ENCODE data around the gene TEX48.

Gene TEX48

GRCh38 chr9:114680259-114681001 lies 1.6 kb downstream of the TEX48 start:
- Histone ChIP-seq H3K4me1 (ENCODE audit: control insufficient read depth, insufficient read depth, low read length, poor library complexity, severe bottlenecking) (peaks cover 21% of the 10 kb centered on the region), H3K9me3 (ENCODE audit: control insufficient read depth, low read length) (no peaks in the 10 kb centered on the region), H3K36me3 (ENCODE audit: control insufficient read depth, insufficient read depth, low read length) (no peaks in the 10 kb centered on the region), H3K4me3 (ENCODE audit: extremely low read depth, insufficient read depth, low read length, poor library complexity, severe bottlenecking) (no peak overlapping the region), H3K27ac (ENCODE audit: low read depth, low read length, severe bottlenecking) (no peak overlapping the region)
- 82 to 85% methylated on average over 6 to 7 of the region's 8 CpGs for WGBS, 2 experiments (ENCODE audit: insufficient coverage in 2 of 2)

- no peak overlapping the region for H3K4me3 ChIP-seq (ENCODE audit: extremely low read depth, insufficient read depth, low read length, poor library complexity, severe bottlenecking)
- peaks cover 21% of the 10 kb centered on the region for H3K4me1 ChIP-seq (ENCODE audit: control insufficient read depth, insufficient read depth, low read length, poor library complexity, severe bottlenecking)
- no peaks in the 10 kb centered on the region for H3K9me3 ChIP-seq (ENCODE audit: control insufficient read depth, low read length)
- no peak overlapping the region for H3K27ac ChIP-seq (ENCODE audit: low read depth, low read length, severe bottlenecking)
- no peaks in the 10 kb centered on the region for H3K36me3 ChIP-seq (ENCODE audit: control insufficient read depth, insufficient read depth, low read length)
Observed at GRCh38 chr9:114678795-114679194, 3.2 kb downstream of the TEX48 start.

GRCh38 chr9:114678130-114678529 lies 3.9 kb downstream of the TEX48 start:
- Histone ChIP-seq H3K4me1 (ENCODE audit: control insufficient read depth, insufficient read depth, low read length, poor library complexity, severe bottlenecking) (peaks cover 21% of the 10 kb centered on the region), H3K9me3 (ENCODE audit: control insufficient read depth, low read length) (no peaks in the 10 kb centered on the region), H3K36me3 (ENCODE audit: control insufficient read depth, insufficient read depth, low read length) (no peaks in the 10 kb centered on the region), H3K27ac (ENCODE audit: low read depth, low read length, severe bottlenecking) (peak overlapping the region; percentile 74), H3K4me3 (ENCODE audit: extremely low read depth, insufficient read depth, low read length, poor library complexity, severe bottlenecking) (no peak overlapping the region)
- WGBS, 2 experiments (ENCODE audit: insufficient coverage in 2 of 2), result 100% methylated on average over 1 of the region's 3 CpGs; no CpG with 5 or more reads in 1 of the 2 experiments

GRCh38 chr9:114677418-114677817 lies 4.6 kb downstream of the TEX48 start:
- no peaks in the 10 kb centered on the region for H3K36me3 ChIP-seq (ENCODE audit: control insufficient read depth, insufficient read depth, low read length)
- peaks cover 21% of the 10 kb centered on the region for H3K4me1 ChIP-seq (ENCODE audit: control insufficient read depth, insufficient read depth, low read length, poor library complexity, severe bottlenecking)
- H3K27ac ChIP-seq (ENCODE audit: low read depth, low read length, severe bottlenecking), result peak overlapping the region; percentile 74
- no peaks in the 10 kb centered on the region for H3K9me3 ChIP-seq (ENCODE audit: control insufficient read depth, low read length)
- no peak overlapping the region for H3K4me3 ChIP-seq (ENCODE audit: extremely low read depth, insufficient read depth, low read length, poor library complexity, severe bottlenecking)
- 60% methylated on average over 1 of the region's 3 CpGs; no CpG with 5 or more reads in 1 of the 2 experiments for WGBS, 2 experiments (ENCODE audit: insufficient coverage in 2 of 2)

DNA sequence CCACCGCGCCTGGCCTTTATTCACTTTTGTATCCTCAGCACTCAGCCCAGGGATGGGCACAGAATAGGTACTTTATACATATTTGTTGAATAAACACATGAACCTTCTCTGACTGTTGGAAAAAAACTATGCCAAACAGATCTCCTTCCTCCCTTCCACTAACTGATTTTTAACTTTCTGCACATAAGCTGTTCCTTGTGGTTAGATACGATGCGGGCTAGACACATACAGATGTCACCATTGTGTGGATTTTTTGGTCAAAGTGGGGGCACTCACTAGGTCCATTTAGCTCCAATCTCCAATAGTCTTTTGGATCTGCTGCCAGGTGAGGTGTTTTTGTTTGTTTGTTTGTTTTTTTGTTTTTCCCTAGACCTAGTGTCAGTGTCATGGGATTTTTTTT lies 5.1 kb downstream of the TEX48 start:
- peak overlapping the region; percentile 31 for H3K27ac ChIP-seq (ENCODE audit: low read depth, low read length, severe bottlenecking)
- peaks cover 21% of the 10 kb centered on the region for H3K4me1 ChIP-seq (ENCODE audit: control insufficient read depth, insufficient read depth, low read length, poor library complexity, severe bottlenecking)
- 80 to 100% methylated on average over 2 to 3 of the region's 4 CpGs for WGBS, 2 experiments (ENCODE audit: insufficient coverage in 2 of 2)
- no peaks in the 10 kb centered on the region for H3K9me3 ChIP-seq (ENCODE audit: control insufficient read depth, low read length)
- no peak overlapping the region for H3K4me3 ChIP-seq (ENCODE audit: extremely low read depth, insufficient read depth, low read length, poor library complexity, severe bottlenecking)
- H3K36me3 ChIP-seq (ENCODE audit: control insufficient read depth, insufficient read depth, low read length), result no peaks in the 10 kb centered on the region

DNA sequence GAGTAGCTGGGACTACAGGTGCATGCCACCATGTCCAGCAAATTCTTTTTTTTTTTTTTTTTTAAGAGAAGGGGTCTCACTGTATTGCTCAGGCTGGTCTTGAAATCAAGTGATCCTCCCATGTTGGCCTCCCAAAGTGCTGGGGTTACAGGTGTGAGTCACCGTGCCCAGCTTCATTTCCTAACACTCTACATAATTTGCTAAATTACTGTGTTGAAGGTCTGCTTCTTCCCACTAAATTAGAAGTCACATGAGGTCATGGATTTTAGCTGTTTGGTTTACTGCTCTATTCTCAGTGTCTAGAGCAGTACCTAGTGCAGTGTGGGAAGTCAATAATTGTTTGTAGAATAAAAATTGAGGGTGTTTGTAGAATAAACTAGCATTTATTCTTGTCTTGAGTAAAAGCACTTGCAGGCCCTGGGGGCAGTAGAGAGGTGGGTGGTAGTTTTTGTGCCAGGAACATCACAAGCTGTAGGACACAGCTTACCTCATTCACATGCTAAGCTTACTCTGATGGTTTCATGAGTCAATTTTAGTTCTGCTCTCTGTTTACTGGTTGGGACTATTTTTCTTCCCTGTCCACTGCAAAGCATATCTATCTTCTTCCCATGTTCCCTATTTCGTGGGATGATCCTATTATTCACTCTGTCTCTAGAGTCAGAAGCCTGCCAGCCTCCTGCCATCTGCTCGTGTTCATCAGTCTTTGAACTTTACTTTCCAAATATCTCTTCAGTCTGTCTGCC lies 7.0 kb downstream of the TEX48 start:
- Histone ChIP-seq H3K27ac (ENCODE audit: low read depth, low read length, severe bottlenecking) (no peak overlapping the region), H3K9me3 (ENCODE audit: control insufficient read depth, low read length) (no peaks in the 10 kb centered on the region), H3K4me1 (ENCODE audit: control insufficient read depth, insufficient read depth, low read length, poor library complexity, severe bottlenecking) (peaks cover 21% of the 10 kb centered on the region), H3K4me3 (ENCODE audit: extremely low read depth, insufficient read depth, low read length, poor library complexity, severe bottlenecking) (no peak overlapping the region), H3K36me3 (ENCODE audit: control insufficient read depth, insufficient read depth, low read length) (no peaks in the 10 kb centered on the region)
- 86 to 87% methylated on average over 2 of the region's 3 CpGs for WGBS, 2 experiments (ENCODE audit: insufficient coverage in 2 of 2)

DNA sequence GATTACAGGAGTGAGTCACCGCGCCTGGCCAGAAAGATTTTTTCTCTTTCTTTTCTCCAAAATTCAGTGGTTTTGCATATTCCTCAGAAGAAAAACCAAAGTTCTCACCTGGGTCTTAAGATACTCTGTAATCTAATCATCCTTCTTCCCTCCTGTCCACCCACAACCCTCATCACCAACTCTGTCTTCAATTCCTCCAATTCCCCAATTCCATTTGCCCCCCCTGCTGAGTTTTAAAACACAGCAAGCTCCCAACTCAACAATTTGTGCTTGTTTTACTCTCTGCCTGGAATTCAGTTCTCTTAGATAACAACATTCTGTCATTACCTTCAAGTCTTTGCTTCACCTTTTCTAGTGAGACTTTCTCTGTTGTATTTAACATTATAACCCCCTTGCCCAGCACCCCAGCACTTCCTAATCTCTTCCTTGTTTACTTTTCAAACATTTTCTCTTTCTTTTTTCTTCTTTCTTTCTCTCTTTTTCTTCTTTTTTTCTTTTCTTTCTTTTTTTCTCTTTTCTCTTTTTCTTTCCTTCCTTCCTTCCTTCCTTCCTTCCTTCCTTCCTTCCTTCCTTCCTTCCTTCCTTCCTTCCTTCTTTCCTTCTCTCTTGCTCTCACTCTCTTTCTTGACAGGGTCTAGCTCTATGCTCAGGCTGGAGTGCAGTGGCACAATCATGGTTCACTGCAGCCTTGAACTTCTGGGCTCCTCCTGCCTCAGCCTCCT lies 7.8 kb downstream of the TEX48 start:
- 90 to 100% methylated on average over 2 of the region's 2 CpGs for WGBS, 2 experiments (ENCODE audit: insufficient coverage in 2 of 2)
- Histone ChIP-seq H3K27ac (ENCODE audit: low read depth, low read length, severe bottlenecking) (no peak overlapping the region), H3K9me3 (ENCODE audit: control insufficient read depth, low read length) (no peaks in the 10 kb centered on the region), H3K4me3 (ENCODE audit: extremely low read depth, insufficient read depth, low read length, poor library complexity, severe bottlenecking) (no peak overlapping the region), H3K36me3 (ENCODE audit: control insufficient read depth, insufficient read depth, low read length) (no peaks in the 10 kb centered on the region), H3K4me1 (ENCODE audit: control insufficient read depth, insufficient read depth, low read length, poor library complexity, severe bottlenecking) (peaks cover 21% of the 10 kb centered on the region)

DNA sequence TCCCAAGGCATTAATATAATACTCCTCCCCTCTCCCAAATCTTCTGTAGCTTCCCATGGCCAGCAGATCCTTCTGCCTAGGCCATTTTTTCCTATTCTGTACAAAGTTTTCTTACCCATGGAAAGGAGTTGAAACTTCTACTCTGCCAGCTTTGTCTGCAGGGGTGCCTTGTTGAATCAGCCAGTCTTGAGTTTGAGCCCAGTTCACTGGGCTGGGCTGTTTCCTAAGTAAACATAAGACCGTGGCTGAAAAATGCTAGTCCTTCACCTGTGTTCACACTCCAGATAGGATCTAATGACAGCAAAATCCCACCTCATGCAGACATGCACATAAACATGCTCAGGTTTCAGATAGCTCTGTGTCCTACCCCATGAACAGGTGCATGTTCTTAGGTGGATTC lies 10.4 kb downstream of the TEX48 start:
- 71 to 86% methylated on average over 1 of the region's 1 CpG for WGBS, 2 experiments (ENCODE audit: insufficient coverage in 2 of 2)
- Histone ChIP-seq H3K36me3 (ENCODE audit: control insufficient read depth, insufficient read depth, low read length) (no peaks in the 10 kb centered on the region), H3K4me3 (ENCODE audit: extremely low read depth, insufficient read depth, low read length, poor library complexity, severe bottlenecking) (no peak overlapping the region), H3K9me3 (ENCODE audit: control insufficient read depth, low read length) (no peaks in the 10 kb centered on the region), H3K27ac (ENCODE audit: low read depth, low read length, severe bottlenecking) (no peak overlapping the region), H3K4me1 (ENCODE audit: control insufficient read depth, insufficient read depth, low read length, poor library complexity, severe bottlenecking) (no peaks in the 10 kb centered on the region)

- Histone ChIP-seq H3K36me3 (ENCODE audit: control insufficient read depth, insufficient read depth, low read length) (no peaks in the 10 kb centered on the region), H3K4me1 (ENCODE audit: control insufficient read depth, insufficient read depth, low read length, poor library complexity, severe bottlenecking) (no peaks in the 10 kb centered on the region), H3K27ac (ENCODE audit: low read depth, low read length, severe bottlenecking) (no peak overlapping the region), H3K4me3 (ENCODE audit: extremely low read depth, insufficient read depth, low read length, poor library complexity, severe bottlenecking) (no peak overlapping the region), H3K9me3 (ENCODE audit: control insufficient read depth, low read length) (no peaks in the 10 kb centered on the region)
Observed at GRCh38 chr9:114669961-114670360, 12.0 kb downstream of the TEX48 start.

DNA sequence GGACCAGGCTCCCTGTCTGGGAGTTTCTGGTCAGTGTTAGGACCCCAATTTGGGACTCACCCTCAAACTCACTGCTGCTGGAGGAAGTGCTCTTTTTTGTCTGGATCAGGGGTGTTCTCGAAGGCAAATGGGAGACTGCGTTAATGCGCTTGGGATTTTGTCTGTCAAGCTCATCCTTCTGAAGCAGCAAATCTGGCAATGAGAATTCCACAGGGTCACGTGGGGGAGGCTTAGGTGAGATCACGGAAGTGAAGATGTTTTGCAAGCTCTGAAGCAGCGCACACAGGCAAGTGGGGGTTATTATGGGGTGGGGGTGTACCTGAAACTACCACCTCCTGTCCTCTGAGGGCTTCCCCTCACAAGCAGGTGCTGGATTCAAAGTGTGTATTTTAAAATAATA lies 13.8 kb downstream of the TEX48 start:
- Histone ChIP-seq H3K36me3 (ENCODE audit: control insufficient read depth, insufficient read depth, low read length) (no peaks in the 10 kb centered on the region), H3K4me1 (ENCODE audit: control insufficient read depth, insufficient read depth, low read length, poor library complexity, severe bottlenecking) (no peaks in the 10 kb centered on the region), H3K27ac (ENCODE audit: low read depth, low read length, severe bottlenecking) (no peak overlapping the region), H3K4me3 (ENCODE audit: extremely low read depth, insufficient read depth, low read length, poor library complexity, severe bottlenecking) (no peak overlapping the region), H3K9me3 (ENCODE audit: control insufficient read depth, low read length) (no peaks in the 10 kb centered on the region)
- 81 to 87% methylated on average over 4 to 5 of the region's 6 CpGs for WGBS, 2 experiments (ENCODE audit: insufficient coverage in 2 of 2)

Measured in mesodermal cell (in vitro differentiated cells).